ENCODE measurements around the gene AHCYL2.
"Not testable (repeated sequence)": the region's sequence is repeated elsewhere in the genome, so short reads cannot be mapped to it uniquely, and the experiment has no call there.

Gene AHCYL2

GRCh38 chr7:129431911-129432643, 207.2 kb downstream of the AHCYL2 start:
- DNase-seq, result no peak

GRCh38 chr7:129433847-129434674, 209.2 kb downstream of the AHCYL2 start, which contains the start of gene STRIP2:
STRIP2 (plus strand) TSS chr7:129434432; CDS start chr7:129434473, 41 bp downstream.
- peak; percentile 83 to 88 for DNase-seq

- DNase-seq, result no peak
Observed at GRCh38 chr7:129434675-129435318, 210.0 kb downstream of the AHCYL2 start.

- no peak for DNase-seq
Observed at GRCh38 chr7:129435414-129435829, 210.6 kb downstream of the AHCYL2 start.

- no peak for DNase-seq
Observed at GRCh38 chr7:129436335-129436923, 211.6 kb downstream of the AHCYL2 start.

GRCh38 chr7:129437190-129437589, 212.4 kb downstream of the AHCYL2 start:
- no peak for DNase-seq

- DNase-seq, result no peak
Observed at GRCh38 chr7:129438281-129438838, 213.5 kb downstream of the AHCYL2 start.

- no peak for DNase-seq
Observed at GRCh38 chr7:129438839-129439651, 214.2 kb downstream of the AHCYL2 start.

- DNase-seq, result no peak
Observed at GRCh38 chr7:129439963-129440625, 215.3 kb downstream of the AHCYL2 start.

- no peak for DNase-seq
Observed at GRCh38 chr7:129443612-129444011, 218.8 kb downstream of the AHCYL2 start.

- not testable (repeated sequence) for DNase-seq
Observed at GRCh38 chr7:129444776-129445175, 219.9 kb downstream of the AHCYL2 start.

- not testable (repeated sequence) for DNase-seq
Observed at GRCh38 chr7:129446925-129447324, 222.1 kb downstream of the AHCYL2 start.

- not testable (repeated sequence) for DNase-seq
Observed at GRCh38 chr7:129447445-129447844, 222.6 kb downstream of the AHCYL2 start.

GRCh38 chr7:129448608-129449007, 223.8 kb downstream of the AHCYL2 start:
- DNase-seq, result not testable (repeated sequence)

- no peak for DNase-seq
Observed at GRCh38 chr7:129450295-129450694, 225.5 kb downstream of the AHCYL2 start.

GRCh38 chr7:129452589-129453231, 227.9 kb downstream of the AHCYL2 start:
- no peak for DNase-seq

GRCh38 chr7:129453510-129454248, 228.8 kb downstream of the AHCYL2 start:
- no peak for DNase-seq

- no peak for DNase-seq
Observed at GRCh38 chr7:129454249-129454551, 229.4 kb downstream of the AHCYL2 start.

- no peak for DNase-seq
Observed at GRCh38 chr7:129456421-129456820, 231.6 kb downstream of the AHCYL2 start.

GRCh38 chr7:129457101-129457500, 232.3 kb downstream of the AHCYL2 start:
- no peak for DNase-seq
